PFSK-1 (cell line): ENCODE data around the gene AZGP1.

Experiments used
- FOXP2 ChIP-seq: optimal IDR thresholded peaks from 2 replicates; pipeline ENCODE3; 2011; ENCODE audit warnings: borderline replicate concordance, control low read depth, inconsistent platforms; ENCODE audit not compliant: insufficient read depth; ENCODE audit errors: extremely low read length, extremely low read depth
- POLR2AphosphoS5 ChIP-seq: IDR thresholded peaks from 2 replicates; pipeline ENCODE4 v1.6.1; 2012; ENCODE audit warnings: low read depth, mild to moderate bottlenecking, control low read depth, low read length, moderate library complexity
- SIN3A ChIP-seq: IDR thresholded peaks from 2 replicates; pipeline ENCODE4 v1.6.1; 2012; ENCODE audit warnings: mild to moderate bottlenecking, low read length, moderate library complexity, borderline replicate concordance; ENCODE audit not compliant: insufficient read depth
- TAF1 ChIP-seq: IDR thresholded peaks from 2 replicates; pipeline ENCODE4 v1.6.1; 2012; ENCODE audit warnings: low read length, control low read depth, borderline replicate concordance; ENCODE audit not compliant: insufficient read depth
- TF ChIP-seq, protein P1 (sequence below), 2 experiments: IDR thresholded peaks; 2 replicates each; pipeline versions ENCODE4 v1.6.1 to v1.8.0; 2011 to 2012; ENCODE audit warnings: low read depth in 2 of 2, low read length in 2 of 2, control low read depth in 1 of 2, inconsistent platforms in 1 of 2, mild to moderate bottlenecking in 1 of 2, moderate library complexity in 1 of 2; ENCODE audit not compliant: insufficient read depth in 1 of 2

DNA sequence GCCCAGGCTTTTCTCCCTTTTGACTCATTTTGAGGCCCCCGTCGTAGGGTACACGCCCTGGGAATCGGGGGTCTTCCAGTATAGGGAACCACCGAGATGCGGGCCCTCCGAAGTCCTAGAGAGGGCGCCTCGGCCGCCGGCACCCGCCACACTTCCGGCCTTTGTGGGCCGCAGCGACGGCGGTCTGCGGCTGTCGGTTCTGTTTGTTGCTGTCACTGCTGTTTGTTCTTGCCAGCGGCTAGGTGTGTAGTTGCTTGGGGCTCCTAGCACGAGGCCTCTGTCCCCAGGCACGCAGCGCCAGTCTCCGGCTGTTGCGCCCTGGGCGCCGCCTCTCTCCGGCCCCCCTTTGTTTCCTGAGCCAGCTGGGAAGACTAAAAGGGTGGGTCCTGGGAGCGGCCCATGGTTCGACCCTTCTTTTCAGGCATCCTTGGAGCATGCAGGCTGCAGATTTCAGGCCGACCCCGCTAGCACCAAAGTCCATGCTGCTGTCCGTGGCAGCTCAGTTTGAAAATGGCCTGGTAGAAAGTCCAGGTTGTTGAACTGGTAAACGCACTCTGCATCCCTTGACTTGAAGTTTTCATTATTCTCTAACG is 21.8 kb upstream of the AZGP1 start:
- TF ChIP-seq POLR2AphosphoS5 (no peak), TAF1 (no peak), SIN3A (no peak), FOXP2 (no peak)
- TF ChIP-seq, protein P1, sequence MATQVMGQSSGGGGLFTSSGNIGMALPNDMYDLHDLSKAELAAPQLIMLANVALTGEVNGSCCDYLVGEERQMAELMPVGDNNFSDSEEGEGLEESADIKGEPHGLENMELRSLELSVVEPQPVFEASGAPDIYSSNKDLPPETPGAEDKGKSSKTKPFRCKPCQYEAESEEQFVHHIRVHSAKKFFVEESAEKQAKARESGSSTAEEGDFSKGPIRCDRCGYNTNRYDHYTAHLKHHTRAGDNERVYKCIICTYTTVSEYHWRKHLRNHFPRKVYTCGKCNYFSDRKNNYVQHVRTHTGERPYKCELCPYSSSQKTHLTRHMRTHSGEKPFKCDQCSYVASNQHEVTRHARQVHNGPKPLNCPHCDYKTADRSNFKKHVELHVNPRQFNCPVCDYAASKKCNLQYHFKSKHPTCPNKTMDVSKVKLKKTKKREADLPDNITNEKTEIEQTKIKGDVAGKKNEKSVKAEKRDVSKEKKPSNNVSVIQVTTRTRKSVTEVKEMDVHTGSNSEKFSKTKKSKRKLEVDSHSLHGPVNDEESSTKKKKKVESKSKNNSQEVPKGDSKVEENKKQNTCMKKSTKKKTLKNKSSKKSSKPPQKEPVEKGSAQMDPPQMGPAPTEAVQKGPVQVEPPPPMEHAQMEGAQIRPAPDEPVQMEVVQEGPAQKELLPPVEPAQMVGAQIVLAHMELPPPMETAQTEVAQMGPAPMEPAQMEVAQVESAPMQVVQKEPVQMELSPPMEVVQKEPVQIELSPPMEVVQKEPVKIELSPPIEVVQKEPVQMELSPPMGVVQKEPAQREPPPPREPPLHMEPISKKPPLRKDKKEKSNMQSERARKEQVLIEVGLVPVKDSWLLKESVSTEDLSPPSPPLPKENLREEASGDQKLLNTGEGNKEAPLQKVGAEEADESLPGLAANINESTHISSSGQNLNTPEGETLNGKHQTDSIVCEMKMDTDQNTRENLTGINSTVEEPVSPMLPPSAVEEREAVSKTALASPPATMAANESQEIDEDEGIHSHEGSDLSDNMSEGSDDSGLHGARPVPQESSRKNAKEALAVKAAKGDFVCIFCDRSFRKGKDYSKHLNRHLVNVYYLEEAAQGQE (IDR thresholded peaks at IDR 0.05; ENCODE audit: insufficient read depth in 1 of 2, low read depth in 2 of 2, low read length in 2 of 2) = no peak
